Coronary artery (tissue), 2 donors: Measurements from ENCODE around the gene CRADD.
A peak's percentile ranks its signal among the peaks of the same experiment; 100 is the strongest.

Experiments
- DNase-seq: peaks from one replicate; pipeline ENCODE4 v3.0.0-alpha.2; 2017; ENCODE audit warnings: low spot score
- H3K27ac ChIP-seq, 2 donors: fragments of 200-600 bp; sonication (generic); one replicate each; pipeline ENCODE4 v1.5.1; 2016 to 2019
- H3K4me3 ChIP-seq: fragments of 200-600 bp; sonication (generic); 2 replicates; pipeline ENCODE4 v1.5.1; 2016; ENCODE audit warnings: mild to moderate bottlenecking, moderate library complexity
- TF ChIP-seq, protein P1 (sequence below): fragments of 200-600 bp; sonication (generic); IDR thresholded peaks from one replicate; pipeline ENCODE4 v1.5.1; 2019; ENCODE audit warnings: antibody characterized with exemption

Gene CRADD

DNA sequence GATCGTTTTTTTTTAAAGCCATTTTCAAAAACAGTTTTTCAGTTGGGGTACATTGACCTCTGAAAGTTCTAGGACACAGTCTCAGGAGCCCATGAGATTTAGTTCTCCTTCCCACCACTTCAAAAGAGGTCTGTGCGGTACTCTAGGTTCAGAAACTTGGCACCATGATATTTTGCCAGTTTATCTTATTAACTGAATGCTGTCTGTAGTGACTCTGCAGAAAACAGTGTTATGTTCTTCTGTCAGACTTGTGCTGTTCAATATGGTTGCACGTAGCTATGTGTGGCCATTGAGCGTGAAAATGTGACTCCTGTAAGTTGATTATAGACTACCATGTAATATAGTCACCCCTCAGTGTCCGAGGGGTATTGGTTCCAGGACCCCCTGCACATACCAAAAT lies 35.9 kb downstream of the CRADD start:
- no peak for DNase-seq

DNA sequence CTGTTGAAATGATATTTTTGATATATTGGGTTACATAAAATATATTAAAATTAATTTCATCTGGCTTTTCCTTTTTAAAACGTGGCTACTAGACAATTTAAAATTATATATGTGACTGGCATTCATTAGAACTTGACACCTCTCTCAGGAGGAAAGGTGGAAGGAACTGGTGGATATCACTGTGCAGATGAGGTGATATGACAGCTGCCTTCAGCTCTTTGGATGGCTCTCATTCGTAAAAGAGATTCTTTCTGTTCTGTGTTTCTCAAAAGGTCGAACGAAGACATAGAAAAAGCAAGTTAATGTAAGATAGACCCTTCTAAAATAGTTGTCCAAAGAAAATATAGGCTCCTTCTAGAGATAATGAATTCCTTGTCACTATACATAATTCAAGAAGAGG lies 36.6 kb downstream of the CRADD start:
- Histone ChIP-seq H3K4me3 (no peak overlapping the region), H3K27ac (peak overlapping the region in 1 of 2 donors; percentile 8)
- TF ChIP-seq, protein P1, sequence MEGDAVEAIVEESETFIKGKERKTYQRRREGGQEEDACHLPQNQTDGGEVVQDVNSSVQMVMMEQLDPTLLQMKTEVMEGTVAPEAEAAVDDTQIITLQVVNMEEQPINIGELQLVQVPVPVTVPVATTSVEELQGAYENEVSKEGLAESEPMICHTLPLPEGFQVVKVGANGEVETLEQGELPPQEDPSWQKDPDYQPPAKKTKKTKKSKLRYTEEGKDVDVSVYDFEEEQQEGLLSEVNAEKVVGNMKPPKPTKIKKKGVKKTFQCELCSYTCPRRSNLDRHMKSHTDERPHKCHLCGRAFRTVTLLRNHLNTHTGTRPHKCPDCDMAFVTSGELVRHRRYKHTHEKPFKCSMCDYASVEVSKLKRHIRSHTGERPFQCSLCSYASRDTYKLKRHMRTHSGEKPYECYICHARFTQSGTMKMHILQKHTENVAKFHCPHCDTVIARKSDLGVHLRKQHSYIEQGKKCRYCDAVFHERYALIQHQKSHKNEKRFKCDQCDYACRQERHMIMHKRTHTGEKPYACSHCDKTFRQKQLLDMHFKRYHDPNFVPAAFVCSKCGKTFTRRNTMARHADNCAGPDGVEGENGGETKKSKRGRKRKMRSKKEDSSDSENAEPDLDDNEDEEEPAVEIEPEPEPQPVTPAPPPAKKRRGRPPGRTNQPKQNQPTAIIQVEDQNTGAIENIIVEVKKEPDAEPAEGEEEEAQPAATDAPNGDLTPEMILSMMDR: no peak
- no peak for DNase-seq

More for the DNA sequence above, 35.9 kb downstream of the CRADD start:
- TF ChIP-seq, protein P1: no peak
- Histone ChIP-seq H3K27ac (peak overlapping the region; percentile 27 to 38), H3K4me3 (no peak overlapping the region)

- peak overlapping the region in 1 of 2 donors; percentile 8 for H3K27ac ChIP-seq
- TF ChIP-seq, protein P1: no peak
- no peak for DNase-seq
- no peak overlapping the region for H3K4me3 ChIP-seq
Measured at GRCh38 chr12:93714382-93714781, 37.2 kb downstream of the CRADD start.

- H3K4me3 ChIP-seq: no peak overlapping the region
- DNase-seq: no peak
- no peak overlapping the region for H3K27ac ChIP-seq
- TF ChIP-seq, protein P1: no peak
Measured at GRCh38 chr12:93719710-93720109, 42.5 kb downstream of the CRADD start.

- Histone ChIP-seq H3K4me3 (no peak overlapping the region), H3K27ac (no peak overlapping the region)
- TF ChIP-seq, protein P1: no peak
- no peak for DNase-seq
Measured at GRCh38 chr12:93720559-93720958, 43.4 kb downstream of the CRADD start.

DNA sequence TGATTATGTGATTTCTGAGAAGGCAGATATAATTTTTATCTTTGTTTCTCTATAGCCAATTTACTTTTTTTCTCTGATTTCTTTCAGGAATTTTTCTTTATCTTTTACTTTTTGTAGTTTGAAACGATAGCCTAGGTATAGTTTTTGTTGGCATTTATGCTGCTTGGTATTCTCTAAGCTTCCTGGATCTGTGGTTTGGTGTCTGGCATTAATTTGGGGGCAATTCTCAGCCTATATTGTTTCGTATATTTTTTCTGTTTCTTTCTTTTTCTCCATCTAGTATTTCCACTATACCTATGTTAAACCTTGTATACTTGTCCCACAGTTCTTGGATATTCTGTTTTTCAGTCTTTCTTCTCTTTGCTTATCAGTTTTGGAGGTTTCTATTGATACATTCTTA lies 45.0 kb downstream of the CRADD start:
- no peak overlapping the region for H3K27ac ChIP-seq
- no peak for DNase-seq
- no peak overlapping the region for H3K4me3 ChIP-seq
- TF ChIP-seq, protein P1: no peak

GRCh38 chr12:93722835-93723567 lies 45.8 kb downstream of the CRADD start:
- TF ChIP-seq, protein P1: no peak
- no peak overlapping the region for H3K27ac ChIP-seq
- no peak overlapping the region for H3K4me3 ChIP-seq
- no peak for DNase-seq
